H4 (cell line): ENCODE results near the gene KRT16. TPM values are rescaled to one million over a fixed set of nuclear protein-coding genes. Genes with fewer than 3 reads are reported as not detected.
"Not testable (repeated sequence)": the region's sequence is repeated elsewhere in the genome, so short reads cannot be mapped to it uniquely, and the experiment has no call there.

Source experiments
- DNase-seq: peaks from one replicate; pipeline ENCODE4 v3.0.0-alpha.2; 2015; ENCODE audit warnings: low spot score
- total RNA-seq: library from RNA; depleted of rRNA; stranded (reverse); fragments of >200 nt; shearing (Covaris generic); gene quantifications from 2 replicates; pipeline ENCODE4 v1.2.3, GENCODE V29; 2014

KRT16 gene
- total RNA-seq, 1 experiment from 2014 or later: 3.2 TPM

DNA sequence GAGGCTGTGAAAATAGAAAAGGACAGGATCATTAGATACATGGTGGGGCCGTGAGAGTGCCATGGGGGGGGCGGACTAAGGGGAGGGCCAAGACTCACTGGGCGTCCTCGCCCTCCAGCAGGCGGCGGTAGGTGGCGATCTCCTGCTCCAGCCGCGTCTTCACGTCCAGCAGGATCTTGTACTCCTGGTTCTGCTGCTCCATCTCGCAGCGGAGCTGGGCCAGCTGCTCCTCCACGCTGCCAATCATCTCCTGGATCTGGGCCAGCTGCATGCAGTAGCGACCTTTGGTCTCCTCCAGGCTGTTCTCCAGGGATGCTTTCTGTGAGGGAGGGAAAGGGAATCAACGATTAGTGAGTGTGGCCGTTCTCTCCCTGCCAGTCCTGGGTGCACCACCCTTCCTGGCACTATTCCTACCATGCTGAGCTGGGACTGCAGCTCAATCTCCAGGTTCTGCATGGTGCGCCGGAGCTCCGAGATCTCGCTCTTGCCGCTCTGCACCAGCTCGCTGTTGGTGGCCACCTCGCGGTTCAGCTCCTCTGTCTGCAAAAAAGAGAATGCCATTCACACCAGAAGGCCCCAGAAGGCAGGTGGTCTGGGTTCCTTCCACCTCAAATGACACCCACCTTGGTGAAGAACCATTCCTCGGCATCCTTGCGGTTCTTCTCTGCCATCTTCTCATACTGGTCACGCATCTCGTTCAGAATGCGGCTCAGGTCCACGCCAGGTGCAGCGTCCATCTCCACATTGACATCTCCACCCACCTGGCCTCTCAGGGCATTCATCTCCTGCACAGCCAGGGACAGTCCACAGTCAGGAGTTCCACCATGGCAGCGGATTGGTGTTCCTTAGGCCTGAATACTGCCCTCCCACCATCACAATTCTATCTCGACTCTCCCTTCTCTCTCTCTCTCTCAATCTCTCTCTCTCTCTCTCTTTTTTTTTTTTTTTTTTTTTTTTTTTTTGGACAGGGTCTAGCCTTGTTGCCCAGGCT lies 29.1 kb downstream of the KRT16 start:
- DNase-seq: no peak

DNA sequence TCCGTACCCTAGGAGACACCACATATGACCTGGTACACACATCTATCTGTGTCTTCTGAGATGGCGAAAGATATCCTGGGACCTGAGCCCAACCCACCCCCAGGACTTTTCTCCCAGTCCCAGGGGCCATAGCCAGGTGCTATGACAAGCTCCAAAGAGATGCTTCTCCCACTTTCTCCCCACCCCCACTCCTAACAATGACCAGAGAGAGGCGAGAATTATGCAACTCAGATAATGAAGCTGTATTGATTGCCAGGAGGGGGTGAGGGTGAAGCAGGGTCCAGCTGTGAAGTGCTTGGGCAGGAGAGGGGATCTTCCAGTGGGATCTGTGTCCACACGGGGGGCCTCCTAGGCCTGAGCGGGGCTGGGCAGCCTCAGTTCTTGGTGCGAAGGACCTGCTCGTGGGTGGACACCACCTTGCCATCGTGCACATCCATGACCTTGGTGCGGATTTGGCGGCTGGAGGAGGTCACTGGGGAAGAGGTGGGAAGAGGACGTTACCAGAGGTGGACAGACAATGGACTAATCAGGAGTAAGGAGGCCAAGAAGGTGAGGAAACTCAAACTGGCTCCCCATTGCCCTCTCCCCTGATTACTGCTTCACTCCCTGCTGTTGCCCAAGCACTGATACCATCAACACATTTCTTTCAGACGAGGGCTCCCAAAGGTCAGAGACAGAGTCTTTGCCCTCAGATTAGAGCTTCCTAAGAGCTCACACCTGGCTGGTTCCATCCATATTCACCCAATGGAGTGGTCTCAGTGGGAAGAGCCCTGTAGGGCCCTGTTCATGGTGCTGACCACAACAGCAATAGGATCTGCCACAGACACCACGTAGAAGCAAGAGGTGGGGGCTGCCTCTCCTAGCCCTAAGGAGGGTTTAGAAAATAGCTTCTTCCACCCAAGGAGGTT lies 30.3 kb downstream of the KRT16 start:
- not testable (repeated sequence) for DNase-seq

DNA sequence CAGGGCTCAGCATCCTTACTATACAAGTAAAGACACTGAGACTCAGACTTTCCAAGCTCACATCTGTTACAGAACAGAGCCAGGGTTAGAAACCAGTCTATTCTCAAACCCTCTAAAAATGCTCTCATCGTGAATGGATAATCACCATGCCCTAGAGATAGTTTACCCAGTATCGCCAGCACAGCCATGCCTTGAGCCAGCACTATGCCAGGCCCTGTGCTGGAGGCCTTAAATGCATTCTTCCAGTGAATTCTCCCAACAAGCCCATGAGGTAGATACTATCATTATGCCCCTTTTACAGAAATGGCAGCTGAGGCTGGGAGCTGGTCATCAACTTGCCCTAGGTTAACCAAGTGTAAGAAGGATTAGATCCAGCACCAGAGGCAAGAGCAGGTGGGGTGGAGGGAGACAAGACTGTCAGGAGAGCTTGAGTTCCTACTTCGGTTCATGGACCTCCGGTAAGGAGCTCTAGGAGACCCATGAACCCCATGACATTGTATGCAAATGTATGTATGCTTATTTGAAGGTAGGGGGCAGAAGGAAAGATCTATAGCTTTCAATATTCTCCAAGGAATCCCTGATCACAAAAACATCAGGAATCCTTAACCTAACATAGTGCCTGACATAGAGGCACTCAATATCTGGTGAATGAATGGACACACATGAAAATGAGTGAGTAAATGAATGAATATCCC lies 31.1 kb downstream of the KRT16 start:
- no peak for DNase-seq

DNA sequence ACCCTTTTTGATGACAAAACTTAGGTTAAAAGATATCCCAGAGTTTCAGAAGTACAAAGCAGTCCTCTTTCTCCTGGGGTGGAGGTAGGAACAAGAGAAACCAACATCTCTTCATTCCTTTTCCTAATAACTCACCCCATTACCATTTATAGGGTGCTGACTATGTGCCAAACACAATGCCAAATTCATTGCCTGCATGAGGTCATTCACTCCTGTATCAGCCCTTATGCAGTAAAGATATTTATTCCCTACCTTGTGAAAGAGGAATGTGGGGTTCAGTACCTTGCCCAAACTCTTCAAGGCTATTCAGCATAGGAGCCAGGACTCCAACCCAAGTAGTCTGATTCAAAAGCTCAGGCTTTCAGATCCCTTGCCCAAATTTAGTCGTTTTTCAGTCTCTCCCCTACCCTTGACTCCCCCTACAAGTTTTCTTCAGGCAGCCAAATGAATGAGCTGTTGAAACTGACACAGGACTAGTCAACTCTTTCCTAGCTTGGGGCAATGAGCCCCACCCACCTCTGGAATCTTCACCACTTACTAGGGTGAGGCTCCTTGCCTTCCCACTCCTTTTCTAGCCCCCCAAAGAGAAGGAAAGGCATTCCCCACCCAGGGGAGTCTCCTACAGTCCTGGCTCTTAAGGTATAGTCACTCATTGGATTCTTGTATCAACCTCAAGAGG lies 31.7 kb downstream of the KRT16 start:
- DNase-seq: no peak

DNA sequence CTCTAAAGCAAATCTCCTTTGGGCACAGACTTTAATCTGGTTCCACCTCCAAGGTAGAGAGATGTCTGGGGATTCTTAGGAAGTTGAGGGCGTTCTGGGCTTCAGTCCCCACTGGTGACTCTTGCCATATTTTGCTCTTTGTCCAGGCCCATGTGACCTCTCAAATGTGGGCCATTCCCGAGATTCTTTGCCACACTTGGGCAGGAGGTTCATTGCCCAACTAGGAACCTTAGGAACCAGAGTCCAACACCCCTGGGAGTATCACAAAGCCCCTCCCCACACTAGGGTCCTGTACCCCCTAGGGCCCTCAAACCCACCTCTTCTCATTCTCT lies 32.4 kb downstream of the KRT16 start:
- DNase-seq: no peak

DNA sequence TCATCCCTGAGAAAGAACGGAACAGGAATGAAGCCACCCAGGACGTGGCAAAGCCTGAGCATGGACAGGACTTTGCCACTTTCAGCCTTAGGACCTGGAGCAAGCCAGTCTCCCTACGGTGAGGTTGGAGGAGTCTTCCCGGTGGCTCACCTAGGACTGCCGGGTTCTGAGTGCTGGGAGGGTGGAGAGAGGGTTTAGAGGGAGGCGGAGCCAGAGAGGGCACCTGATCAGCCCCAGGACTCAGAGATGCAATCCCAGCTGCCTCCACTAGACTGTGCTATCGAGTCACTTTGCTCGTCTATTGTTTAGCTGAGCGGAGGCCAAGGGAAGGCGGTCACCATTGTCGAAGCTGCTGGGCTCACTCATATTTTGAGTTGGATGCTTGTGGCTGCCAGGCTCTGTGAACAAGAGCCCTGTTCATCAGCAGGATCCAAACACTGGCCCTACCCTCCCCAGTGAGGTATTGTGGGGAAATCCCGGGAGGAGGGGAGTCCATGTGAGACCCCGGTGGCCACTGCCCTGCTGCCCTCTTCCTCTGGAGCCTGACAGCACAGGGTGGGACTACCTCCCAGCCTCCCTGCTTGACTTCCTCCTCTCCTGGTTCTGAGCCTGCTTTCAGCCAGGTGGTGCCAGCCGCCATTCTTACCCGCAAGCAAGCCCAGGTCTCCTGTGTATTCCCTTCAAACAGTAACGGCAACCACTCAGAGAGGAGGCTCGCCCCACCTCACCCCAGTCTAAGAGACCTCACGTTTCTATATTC lies 32.9 kb downstream of the KRT16 start:
- DNase-seq: peak; percentile 87

DNA sequence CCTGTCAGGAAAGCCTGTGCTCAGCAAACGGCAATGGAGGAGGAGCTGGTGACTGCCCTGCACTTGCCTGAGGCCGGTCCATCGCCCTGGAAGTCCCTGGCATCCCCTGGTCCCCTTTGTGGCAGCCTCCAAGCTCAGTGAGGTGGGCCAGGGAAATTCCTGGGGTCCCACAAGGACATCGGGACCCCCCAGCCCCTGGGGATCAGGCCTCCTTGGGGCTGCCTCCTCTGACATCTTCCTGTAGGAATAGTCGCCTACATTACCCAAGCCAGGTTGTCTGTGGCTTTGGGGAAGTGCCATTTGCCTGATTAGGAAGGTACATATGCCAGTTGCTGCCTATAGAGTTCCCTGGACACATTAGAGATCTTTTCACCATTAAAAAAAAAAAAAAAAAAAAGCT lies 33.6 kb downstream of the KRT16 start:
- DNase-seq: no peak

DNA sequence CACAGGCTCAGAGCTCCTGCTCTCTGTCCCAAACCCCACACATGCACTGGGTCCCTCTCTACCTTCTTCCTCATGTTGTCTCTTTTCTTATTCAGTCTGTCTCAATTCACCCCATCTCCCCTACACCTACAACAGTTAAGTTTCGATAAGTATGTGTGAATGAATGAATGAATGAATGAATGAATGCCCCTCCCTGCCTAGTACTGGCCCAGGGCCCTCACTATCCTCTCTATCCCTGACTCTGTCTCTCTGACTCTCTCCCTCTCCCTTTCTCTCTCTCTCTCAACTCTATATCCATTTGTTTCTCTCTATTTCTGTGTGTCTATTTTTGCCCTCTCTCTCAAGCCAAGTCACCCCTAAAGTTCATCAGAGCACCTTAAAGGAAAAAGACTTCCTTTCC lies 34.0 kb downstream of the KRT16 start:
- DNase-seq: no peak

DNA sequence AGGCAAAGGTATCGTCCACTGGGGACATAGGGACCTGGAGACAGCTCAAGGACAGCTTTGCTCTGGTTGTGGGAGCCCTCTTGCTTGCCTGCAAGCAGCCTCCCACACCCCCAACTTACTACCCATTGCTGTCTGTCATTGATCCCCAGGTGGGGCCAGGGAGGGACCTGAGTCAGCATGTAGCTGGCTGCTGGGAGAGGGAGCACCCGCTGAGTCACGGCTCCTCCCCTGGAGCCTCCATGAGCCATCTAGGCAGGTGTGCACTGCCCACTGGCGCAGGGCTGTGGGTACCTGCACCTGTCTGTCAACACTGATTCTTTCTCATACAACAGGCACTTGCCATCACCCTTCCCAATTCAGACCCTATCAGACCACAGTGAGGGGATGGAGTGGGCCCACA lies 35.8 kb downstream of the KRT16 start:
- not testable (repeated sequence) for DNase-seq

DNA sequence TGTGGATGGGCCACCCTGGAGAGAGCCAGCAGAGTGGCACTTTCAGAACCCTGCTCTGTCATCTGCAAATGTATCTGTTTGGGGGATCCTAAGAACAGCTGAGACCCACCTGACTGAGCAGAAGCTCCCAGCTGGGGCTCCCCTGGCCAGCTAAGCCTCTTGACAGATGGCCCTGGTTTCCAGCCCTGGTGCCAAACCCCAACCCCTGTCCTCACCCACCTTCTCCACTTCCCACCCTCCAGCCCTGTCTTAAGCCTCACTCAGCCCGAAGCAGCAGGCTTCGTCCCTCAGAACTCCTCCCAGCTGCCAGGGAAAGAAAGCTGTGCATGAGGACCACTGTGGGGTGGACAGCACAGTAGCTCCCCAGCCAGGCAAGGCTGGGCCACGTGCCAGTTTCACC lies 37.2 kb downstream of the KRT16 start:
- no peak for DNase-seq

DNA sequence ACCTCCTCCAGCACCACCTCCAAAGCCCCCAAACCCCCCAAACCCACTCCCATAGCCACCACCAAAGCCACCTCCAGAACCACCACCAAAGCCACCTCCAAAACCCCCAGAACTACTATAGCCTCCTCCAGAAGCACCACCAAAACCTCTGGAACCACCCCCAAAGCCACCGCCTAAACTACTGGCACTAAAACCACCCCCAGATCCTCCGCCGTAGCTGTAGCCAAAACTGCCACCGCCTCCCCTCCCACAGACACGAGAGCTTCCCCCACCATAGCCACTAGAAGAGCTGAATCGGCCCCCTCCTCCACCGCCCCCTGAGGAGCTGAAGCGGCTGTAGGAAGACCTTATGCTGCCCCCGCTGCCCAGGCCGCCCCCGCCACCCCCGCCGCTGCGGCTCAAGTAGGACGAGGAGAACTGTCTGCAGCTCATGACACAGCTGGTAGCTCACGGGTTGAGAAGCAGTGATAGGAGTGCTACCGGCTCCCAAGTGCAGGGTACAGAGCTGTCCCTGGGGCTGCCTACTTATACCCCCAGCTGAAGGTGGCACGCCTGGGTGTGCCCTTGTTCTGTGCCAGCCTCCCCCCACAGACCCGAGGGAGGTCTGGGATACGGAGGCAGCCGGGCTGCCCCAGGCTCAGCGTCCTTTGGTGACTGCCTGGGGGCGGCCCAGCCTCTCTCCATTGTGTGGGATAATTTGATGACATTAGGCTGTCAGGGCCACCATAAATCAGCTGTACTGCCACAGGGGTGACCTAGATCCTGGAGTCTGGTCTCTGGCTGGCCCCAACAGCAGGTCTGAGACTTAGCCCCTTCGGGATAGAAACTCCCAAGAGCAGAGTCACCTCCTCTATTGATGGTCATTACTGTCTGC lies 40.8 kb downstream of the KRT16 start, which contains the start of gene KRT9:
Gene KRT9, minus strand, starts transcription at position 499 of the 874 bp plus-strand sequence. Its CDS starts 67 bp downstream, at position 432.
- DNase-seq: no peak

DNA sequence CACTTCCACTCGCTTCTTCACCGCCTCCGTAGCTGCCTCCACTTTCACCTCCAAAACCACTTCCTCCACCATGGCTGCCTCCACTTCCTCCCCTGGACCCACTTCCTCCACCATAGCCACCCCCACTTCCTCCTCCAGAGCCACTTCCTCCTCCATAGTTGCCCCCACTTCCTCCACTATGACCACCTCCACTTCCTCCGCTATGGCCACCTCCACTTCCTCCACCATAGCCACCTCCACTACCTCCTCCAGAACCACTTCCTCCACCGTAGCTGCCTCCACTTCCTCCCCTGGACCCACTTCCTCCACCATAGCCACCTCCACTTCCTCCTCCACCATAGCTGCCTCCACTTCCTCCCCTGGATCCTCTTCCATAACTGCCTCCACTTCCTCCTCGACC lies 45.2 kb downstream of the KRT16 start:
- no peak for DNase-seq

DNA sequence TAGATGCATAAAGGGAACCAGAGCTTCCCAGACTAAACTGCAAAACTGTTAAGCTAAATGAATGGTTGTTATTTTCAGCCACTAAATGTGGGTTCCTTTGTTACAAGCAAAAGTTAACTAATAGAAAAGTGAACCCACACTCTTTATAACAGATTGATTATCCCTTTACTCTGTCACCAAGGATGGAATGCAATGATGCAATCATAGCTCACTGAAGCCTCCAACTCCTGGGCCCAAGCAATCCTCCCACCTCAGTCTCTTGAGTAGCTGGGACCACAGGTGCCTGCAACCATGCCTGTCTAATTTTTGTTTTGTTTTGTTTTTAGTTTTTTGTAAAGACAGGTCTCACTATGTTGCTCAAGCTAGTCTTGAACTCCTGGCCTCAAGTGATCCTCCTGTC lies 47.2 kb downstream of the KRT16 start:
- DNase-seq: no peak

DNA sequence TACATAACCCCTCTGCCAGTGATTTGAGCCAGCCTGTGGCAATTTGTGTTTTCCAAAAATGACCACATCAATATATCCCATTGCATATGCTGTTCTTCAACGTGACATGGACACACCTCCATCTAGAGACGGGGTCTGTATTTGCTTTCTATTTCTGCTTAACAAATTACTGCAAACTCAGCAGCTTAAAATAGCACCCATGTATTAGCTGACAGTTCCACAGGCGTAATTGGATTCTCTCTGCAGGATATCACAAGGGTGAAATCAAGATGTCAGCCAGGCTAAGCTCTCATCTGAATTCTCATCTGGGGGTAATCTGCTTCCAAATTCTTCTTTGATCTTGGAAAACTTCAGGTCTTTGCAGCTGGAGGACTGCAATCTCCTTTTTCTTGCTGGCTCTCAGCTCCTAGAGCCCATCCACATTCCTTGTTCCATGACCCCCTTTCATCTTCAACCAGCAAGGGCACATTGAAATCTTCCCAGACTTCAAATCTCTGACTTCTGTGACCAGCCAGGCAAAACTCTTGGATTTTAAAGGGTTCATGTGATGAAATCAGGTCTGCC lies 48.9 kb downstream of the KRT16 start:
- no peak for DNase-seq

DNA sequence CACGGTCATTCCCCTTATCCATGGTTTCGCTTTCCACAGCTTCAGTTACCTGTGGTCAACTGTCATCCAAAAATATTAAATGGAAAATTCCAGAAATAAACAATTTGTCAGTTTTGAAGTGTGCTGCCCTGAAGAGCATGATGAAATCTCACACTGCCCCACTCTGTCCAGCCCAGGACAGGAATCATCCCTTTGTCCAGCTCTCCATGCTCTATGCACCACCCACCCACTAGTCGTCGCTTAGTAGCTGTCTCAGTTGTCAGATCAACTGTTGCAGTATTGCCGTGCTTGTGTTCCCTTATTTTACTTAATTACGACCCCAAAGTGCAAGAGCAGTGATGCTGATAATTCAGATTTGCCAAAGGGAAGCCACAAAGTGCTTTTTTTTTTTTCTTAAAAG lies 51.0 kb downstream of the KRT16 start:
- no peak for DNase-seq
